NCI-H2107 treated with DMSO at 0.1 percent for 48 hours (cell line): ENCODE results near the gene WDPCP.
"Not testable (repeated sequence)": the region's sequence is repeated elsewhere in the genome, so short reads cannot be mapped to it uniquely, and the experiment has no call there.

Experiments
- DNase-seq: peaks from one replicate; lab custom pipeline; 2025; ENCODE audit not compliant: unreplicated experiment; lab: John Stamatoyannopoulos, UW

WDPCP gene

DNA sequence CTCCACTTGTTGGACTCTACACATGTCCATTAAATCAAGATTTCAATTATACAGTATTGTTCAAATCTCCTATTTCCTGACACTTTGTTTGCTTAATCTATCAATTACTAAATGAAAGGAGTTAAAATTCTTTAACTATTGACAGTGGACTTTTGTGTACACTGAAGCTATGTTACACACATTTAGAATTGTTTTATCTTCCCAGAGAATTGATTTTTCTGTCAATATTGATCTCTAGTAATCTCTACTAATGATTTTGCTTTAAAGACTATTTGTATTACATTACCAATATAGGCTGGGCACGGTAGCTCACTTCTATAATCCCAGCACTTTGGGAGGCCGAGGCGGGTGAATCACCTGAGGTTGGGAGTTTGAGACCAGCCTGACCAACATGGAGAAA lies 215.7 kb downstream of the WDPCP start:
- no peak for DNase-seq

DNA sequence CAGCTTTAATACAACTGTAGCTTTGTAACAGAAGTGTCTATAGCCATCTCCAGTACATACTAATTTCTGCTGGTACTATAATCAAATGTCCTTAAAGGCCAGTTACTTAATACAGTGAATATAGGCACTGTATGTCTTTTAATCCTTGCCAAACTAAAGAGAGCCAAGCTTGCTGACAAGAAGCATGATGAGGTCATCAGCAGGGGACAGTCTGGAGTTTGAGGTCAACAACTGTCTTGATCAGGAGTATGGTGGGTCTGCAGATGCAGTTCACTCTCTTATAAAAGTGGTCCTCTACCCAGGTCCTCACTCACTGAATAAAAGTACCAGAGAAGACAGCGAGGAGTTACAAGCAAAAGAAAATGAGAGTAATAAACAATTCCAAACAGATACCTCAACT lies 219.1 kb downstream of the WDPCP start:
- DNase-seq, result no peak

- DNase-seq, result peak; percentile 68
Observed at GRCh38 chr2:63364866-63365265, 223.4 kb downstream of the WDPCP start.

GRCh38 chr2:63357722-63358121 lies 230.6 kb downstream of the WDPCP start:
- not testable (repeated sequence) for DNase-seq

- no peak for DNase-seq
Observed at GRCh38 chr2:63347361-63347760, 240.9 kb downstream of the WDPCP start.

GRCh38 chr2:63346411-63346810 lies 241.9 kb downstream of the WDPCP start:
- DNase-seq, result no peak

DNA sequence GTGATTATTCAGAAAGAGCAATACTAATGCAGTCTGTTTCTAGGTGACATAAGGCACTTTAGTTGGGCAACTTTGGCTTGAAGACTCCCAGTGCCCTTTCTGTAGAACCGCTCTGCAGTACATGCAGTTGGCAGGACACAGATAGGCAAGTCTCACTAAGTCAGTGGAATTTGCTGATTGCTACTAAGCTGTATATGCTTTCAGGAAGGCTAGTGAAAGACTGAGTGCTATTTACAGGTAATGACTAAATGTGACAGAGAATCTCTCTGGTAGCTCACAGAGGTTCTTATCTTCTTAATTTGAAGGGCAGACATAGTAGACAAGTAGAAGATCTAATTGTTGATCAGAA lies 243.0 kb downstream of the WDPCP start:
- DNase-seq, result no peak

DNA sequence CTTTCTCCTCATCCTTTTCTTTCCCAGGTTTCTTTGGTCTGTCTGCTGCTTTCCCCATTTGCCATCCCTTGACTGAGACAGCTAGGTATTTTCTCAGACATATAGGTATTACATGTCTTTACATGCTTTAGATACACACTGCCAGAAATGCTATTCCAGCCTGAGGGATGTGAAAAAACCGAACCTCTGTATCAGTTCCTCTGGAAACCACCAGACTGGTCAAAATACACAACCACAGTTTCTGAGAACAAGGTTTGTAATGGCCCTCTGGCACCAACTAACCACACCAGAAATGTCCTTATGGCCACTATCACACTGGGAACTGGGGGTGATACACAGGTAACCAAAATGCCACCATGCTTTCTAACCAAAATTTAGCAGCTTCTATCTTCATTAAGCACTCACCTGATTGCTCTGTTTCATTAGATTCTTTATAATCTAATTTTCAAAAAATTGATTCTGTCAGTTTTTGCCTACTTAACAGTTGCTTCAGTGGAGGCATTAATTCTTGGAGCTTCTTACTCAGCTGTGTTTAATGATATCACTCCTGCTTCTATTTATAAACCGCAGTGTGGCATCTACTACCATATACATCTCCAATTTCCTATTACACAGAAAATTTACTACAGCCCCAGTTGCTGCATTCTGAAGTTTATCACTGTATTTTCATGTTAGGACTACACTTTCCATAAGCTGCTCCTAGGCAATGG lies 243.5 kb downstream of the WDPCP start:
- no peak for DNase-seq

DNA sequence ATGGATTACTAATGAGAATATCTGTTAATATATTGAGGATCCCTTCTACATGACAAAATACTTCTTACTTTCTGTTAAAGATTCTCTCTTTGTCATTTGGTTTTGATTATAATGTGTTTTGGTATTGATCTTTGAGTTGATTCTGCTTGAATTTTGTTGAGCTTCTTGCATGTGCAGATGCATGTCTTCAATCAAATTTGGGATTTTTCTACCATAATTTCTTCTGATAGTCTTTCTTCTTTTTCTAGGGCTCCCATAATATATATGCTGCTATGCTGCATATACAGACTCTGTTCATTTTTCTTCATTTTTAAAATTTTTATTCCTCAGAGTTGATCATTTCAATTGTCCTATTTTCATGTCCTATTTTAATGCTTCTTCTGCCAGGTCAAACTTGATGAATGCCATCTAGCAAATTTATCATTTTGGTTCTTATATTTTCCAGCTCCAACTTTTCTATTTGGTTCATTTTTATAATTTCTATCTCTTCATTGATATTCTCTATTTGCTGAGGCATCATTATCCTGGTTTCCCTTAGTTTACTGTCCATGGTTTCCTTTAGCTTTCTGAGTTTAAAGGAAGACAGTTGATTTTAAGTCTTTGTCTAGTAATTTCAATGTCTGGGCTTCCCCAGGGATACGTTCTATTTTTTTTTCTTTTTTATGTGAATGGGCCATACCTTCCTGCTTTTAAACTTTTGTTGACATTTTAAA lies 244.7 kb downstream of the WDPCP start:
- DNase-seq, result no peak

DNA sequence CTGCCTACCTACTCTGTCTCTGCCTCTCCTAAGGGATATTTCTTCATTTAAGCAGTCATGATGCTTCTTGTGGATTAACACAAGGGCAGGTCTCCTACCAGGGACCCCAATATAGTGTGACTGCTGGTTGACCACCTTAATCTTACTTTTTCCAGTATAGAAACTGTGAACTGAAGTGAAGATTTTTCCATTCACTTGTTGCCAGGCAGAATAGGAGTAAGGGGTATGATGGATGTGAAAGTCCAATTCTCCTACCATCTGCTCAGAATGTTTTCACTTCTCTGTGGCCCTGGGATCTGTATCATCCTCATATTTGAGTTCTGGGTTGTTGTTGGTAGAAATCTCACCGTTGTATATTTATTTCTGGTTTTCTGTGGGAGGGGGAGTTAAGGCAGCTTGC lies 247.8 kb downstream of the WDPCP start:
- DNase-seq, result no peak

DNA sequence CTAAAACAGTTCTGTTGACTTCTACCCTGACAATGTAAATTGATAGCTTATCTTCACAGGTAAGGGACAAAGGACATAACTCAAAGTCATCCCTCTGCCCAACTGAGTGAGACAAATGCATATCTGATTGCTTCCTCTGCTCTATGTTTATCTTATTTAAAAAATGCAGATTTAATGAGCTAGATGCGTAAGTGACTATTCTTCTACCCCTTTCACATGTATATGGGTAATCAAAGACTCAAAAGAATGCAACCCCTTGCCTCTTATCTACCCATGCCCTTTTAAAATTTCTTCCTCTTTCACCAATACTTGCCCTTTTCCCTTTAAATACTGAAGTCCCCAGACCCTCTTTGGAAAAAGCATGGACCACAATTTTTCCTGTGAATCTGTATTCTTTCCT lies 253.4 kb downstream of the WDPCP start:
- DNase-seq, result no peak

DNA sequence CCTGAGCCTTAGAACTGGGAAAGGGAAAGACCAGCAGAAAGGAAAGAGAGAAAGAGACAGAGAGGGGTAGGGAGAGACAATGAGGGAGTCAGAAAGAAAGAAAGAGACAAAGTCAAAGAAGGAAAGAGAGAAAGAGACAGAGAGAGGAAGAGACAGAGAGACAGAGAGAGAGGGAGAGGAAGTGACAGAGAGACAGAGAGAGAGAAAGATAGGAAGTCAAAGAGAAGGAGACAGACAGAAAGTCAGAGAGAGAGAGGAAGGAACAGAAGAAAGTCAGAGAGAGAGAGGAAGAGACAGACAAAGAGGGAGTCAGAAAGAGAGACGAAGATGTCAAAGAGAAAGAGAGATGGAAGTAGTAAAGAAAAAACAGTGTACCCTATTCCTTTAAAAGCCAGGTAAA lies 261.8 kb downstream of the WDPCP start:
- no peak for DNase-seq

- DNase-seq, result not testable (repeated sequence)
Observed at GRCh38 chr2:63323662-63324061, 264.6 kb downstream of the WDPCP start.

- DNase-seq, result not testable (repeated sequence)
Observed at GRCh38 chr2:63321973-63322372, 266.3 kb downstream of the WDPCP start.

- no peak for DNase-seq
Observed at GRCh38 chr2:63320669-63321068, 267.6 kb downstream of the WDPCP start.

DNA sequence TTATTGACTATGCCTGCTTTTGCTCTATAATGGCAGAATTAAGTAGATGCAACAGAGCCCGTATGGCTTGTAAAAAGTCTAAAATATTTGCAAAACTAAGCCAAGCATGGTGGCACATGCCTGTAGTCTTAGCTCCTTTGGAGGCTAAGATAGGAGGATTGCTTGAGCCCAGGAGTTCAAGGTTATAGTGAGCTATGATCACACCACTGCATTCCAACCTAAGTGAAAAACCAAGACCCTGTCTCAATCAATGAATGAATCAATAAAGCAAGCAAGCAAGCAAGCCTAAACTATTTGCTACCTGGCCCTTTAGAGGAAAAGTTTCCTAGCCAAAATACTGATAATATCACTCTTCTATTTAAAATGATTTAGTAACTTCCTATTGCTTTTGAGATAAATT lies 277.7 kb downstream of the WDPCP start:
- no peak for DNase-seq

DNA sequence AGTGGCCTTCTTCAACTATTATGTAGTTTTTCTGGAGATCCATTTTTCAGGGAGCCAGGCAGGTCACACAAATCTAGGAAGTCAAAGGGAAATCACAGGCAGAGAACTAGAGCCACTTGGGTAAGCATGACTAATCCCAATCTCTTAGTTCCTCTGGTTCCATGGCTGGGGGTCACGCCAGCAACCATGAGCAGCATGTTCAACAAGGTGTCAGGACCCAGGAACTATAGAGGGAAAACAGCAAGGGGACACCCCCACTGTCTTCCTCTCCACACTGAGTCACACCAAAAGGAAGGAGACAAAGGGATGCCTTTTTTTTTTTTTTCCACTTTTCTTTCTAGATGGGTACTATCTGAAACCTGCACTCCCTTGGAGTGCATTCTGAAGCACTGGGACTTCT lies 286.8 kb downstream of the WDPCP start:
- no peak for DNase-seq

- no peak for DNase-seq
Observed at GRCh38 chr2:63300835-63301234, 287.4 kb downstream of the WDPCP start.

GRCh38 chr2:63287956-63288355 lies 300.3 kb downstream of the WDPCP start:
- no peak for DNase-seq

DNA sequence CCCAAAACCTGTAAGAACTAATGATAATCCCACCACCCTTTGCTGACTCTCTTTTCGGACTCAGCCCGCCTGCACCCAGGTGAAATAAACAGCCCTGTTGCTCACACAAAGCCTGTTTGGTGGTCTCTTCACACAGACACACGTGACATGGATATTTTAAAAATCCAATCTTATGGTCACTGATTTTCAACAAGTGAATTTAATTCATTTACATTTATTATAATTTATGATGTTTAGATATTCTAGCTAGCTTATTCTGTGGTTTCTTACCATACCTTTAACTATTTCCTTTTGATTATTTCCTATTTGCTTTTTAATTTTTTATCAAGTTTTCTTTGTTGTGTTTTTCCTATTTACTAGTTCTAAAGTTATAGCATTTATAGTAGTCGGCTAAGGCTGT lies 301.8 kb downstream of the WDPCP start:
- not testable (repeated sequence) for DNase-seq

DNA sequence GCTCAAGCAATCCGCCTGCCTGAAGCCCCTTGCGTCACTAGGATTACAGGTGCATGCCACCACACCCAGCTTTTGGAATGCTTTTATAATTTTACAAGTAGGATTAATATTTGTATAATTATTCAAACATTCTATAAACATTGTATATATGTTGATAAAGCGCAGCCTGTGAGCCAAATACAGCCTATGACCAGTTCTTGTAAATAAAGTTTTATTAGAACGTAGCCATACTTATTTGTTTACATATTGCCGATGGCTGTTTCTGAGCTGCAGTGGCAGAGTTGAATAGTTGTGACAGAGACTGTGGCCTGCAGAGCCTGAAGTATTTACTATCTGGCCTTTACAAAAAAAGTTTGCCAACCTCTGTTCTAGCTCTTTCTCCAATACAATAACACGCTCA lies 305.0 kb downstream of the WDPCP start:
- DNase-seq, result no peak

DNA sequence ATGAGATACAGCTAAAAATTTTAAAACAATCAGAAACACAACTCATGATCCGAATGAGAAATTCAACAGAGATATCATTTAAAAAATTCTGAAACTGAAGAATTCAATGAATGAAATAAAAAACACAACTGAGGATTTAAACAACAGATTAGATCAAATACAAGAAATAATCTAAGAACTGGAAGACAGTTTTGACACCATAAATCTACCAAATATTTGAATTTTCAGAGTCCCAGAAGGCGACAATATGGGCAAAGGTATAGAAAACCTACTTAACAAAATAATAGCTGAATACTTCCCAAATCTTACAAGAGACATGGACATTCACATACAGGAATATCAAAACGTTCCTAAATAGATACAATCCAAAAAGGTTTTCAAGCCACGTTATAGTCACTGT lies 315.7 kb downstream of the WDPCP start:
- no peak for DNase-seq

DNA sequence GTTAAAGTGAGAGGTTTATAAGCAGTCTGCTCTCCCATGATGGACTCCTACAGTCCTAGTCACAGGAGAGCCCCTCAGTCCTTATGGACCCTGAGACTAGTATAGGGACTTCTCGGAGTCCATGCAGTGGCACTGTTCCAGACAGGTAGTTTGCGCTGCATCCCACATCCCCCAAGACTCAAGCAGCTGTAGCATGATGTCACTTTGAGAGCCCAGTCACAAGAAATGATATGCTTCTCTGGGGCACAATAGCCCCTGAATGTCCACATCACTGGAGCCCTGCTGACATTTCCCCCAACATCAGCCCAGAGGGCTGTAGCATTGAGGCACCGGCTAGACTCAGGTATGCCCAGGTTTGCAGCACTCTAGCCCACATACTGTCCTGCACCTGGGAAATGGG lies 317.6 kb downstream of the WDPCP start:
- DNase-seq, result no peak
